Measurements from ENCODE around the gene SLPI. TPM values are rescaled to one million over a fixed set of nuclear protein-coding genes. Genes with fewer than 3 reads are reported as not detected.

Gene SLPI
- total RNA-seq, 1 experiment from 2014 or later, result 5.4 TPM

- Histone ChIP-seq H3K9ac (ENCODE audit: low read length) (no peak overlapping the region), H3K79me2 (ENCODE audit: insufficient read depth, low read length) (no peaks in the 10 kb centered on the region), H3K4me3 (replicated peaks in 1 of 2; ENCODE audit: low read depth in 1 of 2, low read length in 2 of 2) (no peak overlapping the region), H4K20me1 (ENCODE audit: insufficient read depth) (no peaks in the 10 kb centered on the region), H3K36me3 (ENCODE audit: control insufficient read depth in 1 of 2, insufficient read depth in 2 of 2, low read length in 2 of 2) (no peaks in the 10 kb centered on the region), H3K9me3 (ENCODE audit: control insufficient read depth in 1 of 2, insufficient read depth in 1 of 2, low read depth in 1 of 2, low read length in 2 of 2) (no peaks in the 10 kb centered on the region), H3K4me2 (ENCODE audit: low read length) (no peak overlapping the region), H3K4me1 (ENCODE audit: control insufficient read depth in 1 of 2, insufficient read depth in 2 of 2, low read length in 2 of 2) (no peaks in the 10 kb centered on the region), H3K27me3 (ENCODE audit: insufficient read depth, low read length) (peaks cover 16% of the 10 kb centered on the region; the same call in 1 of the 2 replicates), H3K9me2 (ENCODE audit: insufficient read depth) (no peaks in the 10 kb centered on the region), H2AFZ (ENCODE audit: low read depth, low read length, poor library complexity, severe bottlenecking) (no peak overlapping the region), H3K27ac (ENCODE audit: low read depth, low read length) (no peak overlapping the region)
- ATAC-seq (no peak), DNase-seq (ENCODE audit: low read depth, low spot score) (no peak)
- CTCF ChIA-PET, result no interaction called here
- intact Hi-C loops (cut with micrococcal nuclease), result no loop called here
- RAD21 ChIA-PET (ENCODE audit: low non-redundant PET in 1 of 2, low total read pairs in 2 of 2, uncharacterized antibody in 2 of 2, unreplicated experiment in 2 of 2), result no interaction called here
- POLR2A ChIA-PET, result interaction anchor here (0.7 kb wide), 1 partner anchor 162 kb away, joined by 3 read pairs; no protein-coding TSS in a partner anchor
- BruUV-seq (replicated peaks), result no TSS peak
- TF ChIP-seq YY1 (IDR thresholded peaks at IDR 0.05; ENCODE audit: extremely low read depth, insufficient replicate concordance, low read depth, low read length) (no peak), POLR2AphosphoS5 (IDR thresholded peaks at IDR 0.05; ENCODE audit: low read depth, low read length) (no peak), ZFX (IDR thresholded peaks at IDR 0.05) (no peak), SRF (IDR thresholded peaks at IDR 0.05; ENCODE audit: low read depth) (no peak), CTCF (IDR thresholded peaks at IDR 0.05 in 2 of 3, conservative IDR thresholded peaks at IDR 0.05 in 1 of 3; ENCODE audit: borderline replicate concordance in 1 of 3, insufficient read depth in 1 of 3, low read depth in 2 of 3, low read length in 2 of 3) (no peak), FOSL1 (IDR thresholded peaks at IDR 0.05; ENCODE audit: low read depth) (no peak), ELF1 (IDR thresholded peaks at IDR 0.05; ENCODE audit: borderline replicate concordance, low read depth) (no peak)
Observed at GRCh38 chr20:45275338-45275737, 21.0 kb upstream of the SLPI start.

GRCh38 chr20:45269754-45270270, 15.4 kb upstream of the SLPI start:
- CTCF ChIA-PET, result no interaction called here
- POLR2A ChIA-PET, result no interaction called here
- DNase-seq (ENCODE audit: low read depth, low spot score) (no peak), ATAC-seq (no peak)
- H3K79me2 ChIP-seq (ENCODE audit: insufficient read depth, low read length), result no peaks in the 10 kb centered on the region
- no peaks in the 10 kb centered on the region for H3K36me3 ChIP-seq (ENCODE audit: control insufficient read depth in 1 of 2, insufficient read depth in 2 of 2, low read length in 2 of 2)
- H3K4me1 ChIP-seq (ENCODE audit: control insufficient read depth in 1 of 2, insufficient read depth in 2 of 2, low read length in 2 of 2), result no peaks in the 10 kb centered on the region
- peaks cover 16% of the 10 kb centered on the region; the same call in 1 of the 2 replicates for H3K27me3 ChIP-seq (ENCODE audit: insufficient read depth, low read length)
- H3K9me2 ChIP-seq (ENCODE audit: insufficient read depth), result no peaks in the 10 kb centered on the region
- H3K9ac ChIP-seq (ENCODE audit: low read length), result no peak overlapping the region
- intact Hi-C loops (cut with micrococcal nuclease), result no loop called here
- H3K27ac ChIP-seq (ENCODE audit: low read depth, low read length), result no peak overlapping the region
- RAD21 ChIA-PET (ENCODE audit: low non-redundant PET in 1 of 2, low total read pairs in 2 of 2, uncharacterized antibody in 2 of 2, unreplicated experiment in 2 of 2), result no interaction called here
- no peak overlapping the region for H3K4me3 ChIP-seq (replicated peaks in 1 of 2; ENCODE audit: low read depth in 1 of 2, low read length in 2 of 2)
- no TSS peak for BruUV-seq (replicated peaks)
- H4K20me1 ChIP-seq (ENCODE audit: insufficient read depth), result no peaks in the 10 kb centered on the region
- no peaks in the 10 kb centered on the region for H3K9me3 ChIP-seq (ENCODE audit: control insufficient read depth in 1 of 2, insufficient read depth in 1 of 2, low read depth in 1 of 2, low read length in 2 of 2)
- no peak overlapping the region for H2AFZ ChIP-seq (ENCODE audit: low read depth, low read length, poor library complexity, severe bottlenecking)
- H3K4me2 ChIP-seq (ENCODE audit: low read length), result no peak overlapping the region
- TF ChIP-seq JUND (IDR thresholded peaks at IDR 0.05), result no peak
- no peak for TF ChIP-seq TCF7L2 (IDR thresholded peaks at IDR 0.05; ENCODE audit: borderline replicate concordance, extremely low read depth, insufficient read depth, insufficient read length)
- no peak for TF ChIP-seq REST (IDR thresholded peaks at IDR 0.05; ENCODE audit: low read depth)
- TF ChIP-seq SRF (IDR thresholded peaks at IDR 0.05; ENCODE audit: low read depth), result no peak
- no peak for TF ChIP-seq SIN3A (IDR thresholded peaks at IDR 0.05; ENCODE audit: low read depth)
- no peak for TF ChIP-seq POLR2A (IDR thresholded peaks at IDR 0.05; ENCODE audit: borderline replicate concordance, extremely low read depth, insufficient read depth, insufficient read length)
- TF ChIP-seq ELF1 (IDR thresholded peaks at IDR 0.05; ENCODE audit: borderline replicate concordance, low read depth), result no peak
- TF ChIP-seq EZH2 (IDR thresholded peaks at IDR 0.05), result no peak
- no peak for TF ChIP-seq FOSL1 (IDR thresholded peaks at IDR 0.05; ENCODE audit: low read depth)

All from HCT116 (cell line).